Measurements from ENCODE around the gene DNAH10.

The DNAH10 gene

DNA sequence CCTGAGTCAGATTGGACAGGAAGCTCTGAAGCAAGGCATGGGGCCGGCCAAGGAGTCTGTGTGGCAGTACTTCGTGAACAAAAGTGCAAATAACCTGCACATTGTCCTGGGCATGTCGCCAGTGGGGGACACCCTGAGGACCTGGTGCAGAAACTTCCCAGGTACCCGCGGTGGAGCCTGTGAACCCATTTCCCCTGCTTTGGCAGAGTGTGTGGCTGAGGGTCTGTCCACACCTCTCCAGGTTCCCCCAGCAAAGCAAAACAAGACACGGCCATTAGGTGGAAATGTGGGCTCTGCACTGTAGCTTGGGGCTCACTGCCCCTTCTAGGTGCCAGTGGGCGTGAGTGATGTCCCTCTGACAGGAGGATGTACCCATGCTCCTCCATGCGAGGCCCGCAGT is 131.2 kb downstream of the DNAH10 start:
- no peak overlapping the region for H3K27ac Mint-ChIP-seq
- H3K4me1 Mint-ChIP-seq: peaks cover 10% of the 10 kb centered on the region
- no peak overlapping the region for H3K4me3 Mint-ChIP-seq
- H3K27me3 Mint-ChIP-seq (ENCODE audit: low read depth): peaks cover 6% of the 10 kb centered on the region
- H3K36me3 Mint-ChIP-seq (ENCODE audit: low read depth): no peaks in the 10 kb centered on the region
- TF ChIP-seq, protein P1, sequence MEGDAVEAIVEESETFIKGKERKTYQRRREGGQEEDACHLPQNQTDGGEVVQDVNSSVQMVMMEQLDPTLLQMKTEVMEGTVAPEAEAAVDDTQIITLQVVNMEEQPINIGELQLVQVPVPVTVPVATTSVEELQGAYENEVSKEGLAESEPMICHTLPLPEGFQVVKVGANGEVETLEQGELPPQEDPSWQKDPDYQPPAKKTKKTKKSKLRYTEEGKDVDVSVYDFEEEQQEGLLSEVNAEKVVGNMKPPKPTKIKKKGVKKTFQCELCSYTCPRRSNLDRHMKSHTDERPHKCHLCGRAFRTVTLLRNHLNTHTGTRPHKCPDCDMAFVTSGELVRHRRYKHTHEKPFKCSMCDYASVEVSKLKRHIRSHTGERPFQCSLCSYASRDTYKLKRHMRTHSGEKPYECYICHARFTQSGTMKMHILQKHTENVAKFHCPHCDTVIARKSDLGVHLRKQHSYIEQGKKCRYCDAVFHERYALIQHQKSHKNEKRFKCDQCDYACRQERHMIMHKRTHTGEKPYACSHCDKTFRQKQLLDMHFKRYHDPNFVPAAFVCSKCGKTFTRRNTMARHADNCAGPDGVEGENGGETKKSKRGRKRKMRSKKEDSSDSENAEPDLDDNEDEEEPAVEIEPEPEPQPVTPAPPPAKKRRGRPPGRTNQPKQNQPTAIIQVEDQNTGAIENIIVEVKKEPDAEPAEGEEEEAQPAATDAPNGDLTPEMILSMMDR (IDR thresholded peaks at IDR 0.05; ENCODE audit: unreplicated experiment in 3 of 3): no peak
- H3K9me3 Mint-ChIP-seq: no peaks in the 10 kb centered on the region

DNA sequence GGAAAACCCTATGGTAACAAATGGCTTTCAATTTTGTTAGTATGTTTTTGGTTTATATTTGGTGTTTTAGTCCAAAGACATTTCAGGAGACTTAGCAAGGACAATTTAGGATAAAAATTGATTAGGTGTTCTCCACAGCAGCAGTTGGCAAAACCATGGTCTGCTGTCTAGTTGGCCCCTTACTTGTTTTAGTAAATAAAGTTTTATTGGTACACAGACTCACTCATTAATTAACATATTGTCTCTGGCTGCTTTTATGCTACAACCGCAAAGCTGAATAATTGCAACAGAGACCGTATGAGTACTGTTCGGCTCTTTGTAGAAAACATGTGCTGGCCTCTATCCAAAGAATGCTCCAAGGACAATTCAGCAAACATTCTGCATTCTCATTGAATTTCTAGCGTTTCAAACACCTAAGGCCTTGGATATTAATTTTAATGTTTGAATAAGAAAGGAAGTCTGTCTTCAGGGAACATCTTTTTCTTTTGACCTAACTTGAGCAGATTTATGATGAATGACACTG is 132.8 kb downstream of the DNAH10 start:
- Mint-ChIP-seq H3K27ac (no peak overlapping the region), H3K4me1 (peaks cover 10% of the 10 kb centered on the region), H3K27me3 (ENCODE audit: low read depth) (peaks cover 6% of the 10 kb centered on the region), H3K4me3 (no peak overlapping the region), H3K9me3 (no peaks in the 10 kb centered on the region), H3K36me3 (ENCODE audit: low read depth) (no peaks in the 10 kb centered on the region)
- TF ChIP-seq, protein P1 (IDR thresholded peaks at IDR 0.05; ENCODE audit: unreplicated experiment in 3 of 3): no peak

DNA sequence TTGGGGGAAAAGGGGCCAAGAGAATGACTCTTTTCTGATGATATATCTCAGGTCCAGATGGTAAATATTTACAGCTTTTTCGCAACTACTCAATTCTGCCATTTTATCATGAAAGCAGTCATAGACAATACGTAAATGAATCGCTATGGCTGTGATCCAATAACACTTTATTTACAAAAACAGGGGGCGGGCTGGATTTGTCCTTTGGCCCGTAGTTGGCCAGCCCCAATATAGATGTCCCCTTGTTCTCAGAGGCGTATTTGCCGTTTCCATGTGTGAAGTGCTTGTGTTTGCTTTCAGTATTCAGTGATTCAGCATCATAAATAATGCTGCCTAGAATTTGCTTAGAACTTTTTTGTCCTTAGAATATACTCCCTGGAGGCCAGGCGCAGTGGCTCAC is 133.3 kb downstream of the DNAH10 start:
- H3K9me3 Mint-ChIP-seq: no peaks in the 10 kb centered on the region
- H3K36me3 Mint-ChIP-seq (ENCODE audit: low read depth): no peaks in the 10 kb centered on the region
- TF ChIP-seq, protein P1 (IDR thresholded peaks at IDR 0.05; ENCODE audit: unreplicated experiment in 3 of 3): no peak
- H3K4me3 Mint-ChIP-seq: no peak overlapping the region
- H3K27me3 Mint-ChIP-seq (ENCODE audit: low read depth): peaks cover 6% of the 10 kb centered on the region
- H3K4me1 Mint-ChIP-seq: peaks cover 10% of the 10 kb centered on the region
- no peak overlapping the region for H3K27ac Mint-ChIP-seq

DNA sequence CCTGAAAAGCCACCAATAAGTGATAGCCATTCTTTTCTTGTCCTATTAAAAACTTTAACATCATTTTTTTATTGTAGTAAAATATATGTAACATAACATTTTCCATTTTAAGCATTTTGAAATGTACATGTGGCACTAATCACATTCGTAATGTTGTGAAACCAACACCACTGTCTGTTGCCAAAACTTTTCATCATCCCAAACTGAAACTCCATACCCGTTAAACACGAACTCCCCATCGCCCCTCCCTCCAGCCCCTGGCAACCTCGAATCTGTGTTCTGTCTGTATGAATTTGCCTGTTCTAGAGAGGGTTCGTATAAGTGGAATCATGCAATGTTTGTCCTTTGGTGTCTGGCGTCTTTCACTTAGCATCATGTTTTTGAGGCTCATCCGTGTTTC is 134.7 kb downstream of the DNAH10 start:
- Mint-ChIP-seq H3K27me3 (ENCODE audit: low read depth) (peaks cover 7% of the 10 kb centered on the region), H3K4me3 (no peak overlapping the region), H3K27ac (no peak overlapping the region), H3K9me3 (no peaks in the 10 kb centered on the region), H3K36me3 (ENCODE audit: low read depth) (no peaks in the 10 kb centered on the region), H3K4me1 (peaks cover 15% of the 10 kb centered on the region)
- TF ChIP-seq, protein P1 (IDR thresholded peaks at IDR 0.05; ENCODE audit: unreplicated experiment in 3 of 3): no peak

DNA sequence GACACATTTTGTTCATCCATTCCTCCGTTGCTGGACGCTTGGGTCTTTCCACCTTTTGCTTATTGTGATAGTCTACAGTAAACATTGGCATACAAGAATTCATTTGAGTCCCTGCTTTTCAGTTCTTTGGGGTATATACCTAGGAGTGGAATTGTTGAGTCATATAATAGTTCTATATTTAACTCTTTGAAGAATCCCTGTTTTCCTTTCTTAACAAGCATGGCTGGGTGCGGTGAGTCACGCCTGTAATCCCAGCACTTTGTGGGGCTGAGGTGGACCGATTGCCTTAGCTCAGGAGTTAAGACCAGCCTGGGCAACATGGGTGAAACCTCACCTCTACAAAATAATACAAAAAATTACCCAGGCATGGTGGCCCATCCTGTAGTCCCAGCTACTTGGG is 135.1 kb downstream of the DNAH10 start:
- Mint-ChIP-seq H3K27me3 (ENCODE audit: low read depth) (peaks cover 7% of the 10 kb centered on the region), H3K9me3 (no peaks in the 10 kb centered on the region), H3K4me3 (no peak overlapping the region), H3K27ac (no peak overlapping the region), H3K36me3 (ENCODE audit: low read depth) (no peaks in the 10 kb centered on the region), H3K4me1 (peaks cover 15% of the 10 kb centered on the region)
- TF ChIP-seq, protein P1 (IDR thresholded peaks at IDR 0.05; ENCODE audit: unreplicated experiment in 3 of 3): no peak

DNA sequence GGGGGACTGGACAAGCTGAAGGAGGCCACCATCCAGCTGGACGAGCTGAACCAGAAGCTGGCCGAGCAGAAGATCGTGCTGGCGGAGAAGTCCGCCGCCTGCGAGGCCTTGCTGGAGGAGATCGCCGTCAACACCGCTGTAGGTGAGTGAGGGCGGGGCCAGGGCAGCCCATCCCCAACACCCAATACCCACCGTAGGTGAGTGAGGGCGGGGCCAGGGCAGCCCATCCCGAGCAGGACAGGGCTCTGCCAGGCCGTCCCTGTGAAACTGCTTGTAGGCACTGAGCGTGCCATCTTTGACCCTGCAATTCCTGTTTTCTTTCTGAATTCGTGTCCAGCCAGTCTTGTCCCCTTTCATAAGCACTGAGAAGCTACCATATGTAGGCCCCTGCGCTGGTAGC is 136.6 kb downstream of the DNAH10 start:
- H3K4me1 Mint-ChIP-seq: peaks cover 15% of the 10 kb centered on the region
- no peaks in the 10 kb centered on the region for H3K36me3 Mint-ChIP-seq (ENCODE audit: low read depth)
- H3K27me3 Mint-ChIP-seq (ENCODE audit: low read depth): peaks cover 7% of the 10 kb centered on the region
- H3K27ac Mint-ChIP-seq: no peak overlapping the region
- H3K4me3 Mint-ChIP-seq: no peak overlapping the region
- TF ChIP-seq, protein P1 (IDR thresholded peaks at IDR 0.05; ENCODE audit: unreplicated experiment in 3 of 3): no peak
- no peaks in the 10 kb centered on the region for H3K9me3 Mint-ChIP-seq

Measured in nephron (organoid).